HCT116 (cell line): Measurements from ENCODE around the gene C19orf25. TPM values are rescaled to one million over a fixed set of nuclear protein-coding genes. Genes with fewer than 3 reads are reported as not detected.

Source experiments
- CBX3 ChIP-seq: IDR thresholded peaks from 2 replicates; pipeline ENCODE4 v1.6.1; 2012; ENCODE audit warnings: low read depth
- CTCF ChIP-seq, 3 experiments: fragments of 200-600 bp in 1 of 3; sonication (generic) in 1 of 3; IDR thresholded peaks in 2 of 3; conservative IDR thresholded peaks in 1 of 3; 2 replicates each; pipeline ENCODE4 v1.5.1; 2012 to 2017; ENCODE audit warnings: low read depth in 2 of 3, low read length in 2 of 3, antibody characterized with exemption in 1 of 3, borderline replicate concordance in 1 of 3, control low read depth in 1 of 3, mild to moderate bottlenecking in 1 of 3, mixed read lengths in 1 of 3, mixed run types in 1 of 3, moderate library complexity in 1 of 3; ENCODE audit not compliant: insufficient read depth in 1 of 3
- MAX ChIP-seq: IDR thresholded peaks from 2 replicates; pipeline ENCODE4 v1.6.1; 2012
- ZBTB33 ChIP-seq: IDR thresholded peaks from 2 replicates; pipeline ENCODE4 v1.6.1; 2011; ENCODE audit warnings: mild to moderate bottlenecking, low read length, moderate library complexity; ENCODE audit not compliant: insufficient replicate concordance; ENCODE audit errors: extremely low read depth
- ZNF274 ChIP-seq: fragments of 200-500 bp; sonication (Bioruptor generic); IDR thresholded peaks from 2 replicates; pipeline ENCODE4 v1.6.1; 2014; ENCODE audit warnings: mild to moderate bottlenecking, low read depth, low read length, inconsistent platforms
- total RNA-seq: library from RNA; stranded (reverse); gene quantifications from one replicate; pipeline ENCODE4 v1.2.1, GENCODE V29; 2021; ENCODE audit not compliant: unreplicated experiment

Gene C19orf25
- total RNA-seq, 1 experiment from 2014 or later = 48.8 TPM

GRCh38 chr19:1472231-1473084 is 6.6 kb downstream of the C19orf25 start (continued):
- no peak for TF ChIP-seq CTCF (IDR thresholded peaks at IDR 0.05 in 2 of 3, conservative IDR thresholded peaks at IDR 0.05 in 1 of 3; ENCODE audit: borderline replicate concordance in 1 of 3, insufficient read depth in 1 of 3, low read depth in 2 of 3, low read length in 2 of 3)
- TF ChIP-seq ZNF274 = no peak
- no peak for TF ChIP-seq MAX
- TF ChIP-seq CBX3 = no peak
- no peak for TF ChIP-seq ZBTB33
